Colon (tissue), 2 donors: ENCODE results near the gene MRTFB.
"Not testable (repeated sequence)": the region's sequence is repeated elsewhere in the genome, so short reads cannot be mapped to it uniquely, and the experiment has no call there.

Experiments
- FAIRE-seq: peaks from 2 replicates; lab custom pipeline; 2012; peaks lifted over from hg19 to GRCh38; lab: Jason Lieb, UNC
- donor health status: control.
- donor health status: control.

The MRTFB gene, protein sequence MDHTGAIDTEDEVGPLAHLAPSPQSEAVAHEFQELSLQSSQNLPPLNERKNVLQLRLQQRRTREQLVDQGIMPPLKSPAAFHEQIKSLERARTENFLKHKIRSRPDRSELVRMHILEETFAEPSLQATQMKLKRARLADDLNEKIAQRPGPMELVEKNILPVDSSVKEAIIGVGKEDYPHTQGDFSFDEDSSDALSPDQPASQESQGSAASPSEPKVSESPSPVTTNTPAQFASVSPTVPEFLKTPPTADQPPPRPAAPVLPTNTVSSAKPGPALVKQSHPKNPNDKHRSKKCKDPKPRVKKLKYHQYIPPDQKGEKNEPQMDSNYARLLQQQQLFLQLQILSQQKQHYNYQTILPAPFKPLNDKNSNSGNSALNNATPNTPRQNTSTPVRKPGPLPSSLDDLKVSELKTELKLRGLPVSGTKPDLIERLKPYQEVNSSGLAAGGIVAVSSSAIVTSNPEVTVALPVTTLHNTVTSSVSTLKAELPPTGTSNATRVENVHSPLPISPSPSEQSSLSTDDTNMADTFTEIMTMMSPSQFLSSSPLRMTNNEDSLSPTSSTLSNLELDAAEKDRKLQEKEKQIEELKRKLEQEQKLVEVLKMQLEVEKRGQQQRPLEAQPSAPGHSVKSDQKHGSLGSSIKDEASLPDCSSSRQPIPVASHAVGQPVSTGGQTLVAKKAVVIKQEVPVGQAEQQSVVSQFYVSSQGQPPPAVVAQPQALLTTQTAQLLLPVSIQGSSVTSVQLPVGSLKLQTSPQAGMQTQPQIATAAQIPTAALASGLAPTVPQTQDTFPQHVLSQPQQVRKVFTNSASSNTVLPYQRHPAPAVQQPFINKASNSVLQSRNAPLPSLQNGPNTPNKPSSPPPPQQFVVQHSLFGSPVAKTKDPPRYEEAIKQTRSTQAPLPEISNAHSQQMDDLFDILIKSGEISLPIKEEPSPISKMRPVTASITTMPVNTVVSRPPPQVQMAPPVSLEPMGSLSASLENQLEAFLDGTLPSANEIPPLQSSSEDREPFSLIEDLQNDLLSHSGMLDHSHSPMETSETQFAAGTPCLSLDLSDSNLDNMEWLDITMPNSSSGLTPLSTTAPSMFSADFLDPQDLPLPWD

DNA sequence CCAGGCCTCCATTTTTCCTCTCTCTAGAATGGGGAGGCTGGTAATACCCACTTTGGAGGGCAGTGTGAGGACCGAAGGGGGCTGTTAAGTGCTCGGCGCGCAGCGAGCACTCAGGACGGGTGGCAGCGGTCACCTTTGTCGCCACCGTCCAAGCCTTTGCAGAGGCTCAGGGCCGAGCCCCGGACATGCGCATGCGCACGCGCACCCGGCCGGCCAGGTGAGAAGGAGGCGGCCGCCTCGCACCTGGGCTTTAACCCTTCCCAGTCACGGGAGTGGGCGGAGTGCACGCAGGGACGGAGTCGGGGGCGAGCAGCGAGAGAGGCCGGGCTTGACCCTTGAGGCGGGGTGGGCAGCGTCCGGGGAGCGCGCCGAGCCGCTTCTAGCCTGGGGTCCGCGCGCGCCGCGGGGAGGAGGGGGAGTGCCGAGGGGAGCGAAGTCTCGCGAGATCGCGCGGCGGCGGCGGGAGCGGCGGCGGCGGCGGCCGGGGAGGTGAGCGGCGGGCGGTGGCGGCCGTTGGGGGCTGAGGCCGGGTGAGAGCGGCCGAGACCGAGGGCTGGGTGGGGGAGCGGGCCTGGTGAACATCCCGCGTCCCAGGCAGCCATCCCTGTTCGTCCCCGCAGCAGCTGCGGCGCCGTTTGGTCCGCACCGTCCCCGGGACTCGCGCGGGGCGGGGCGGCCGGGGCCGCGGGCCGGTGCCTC, at the start of gene MRTFB:
TSS of gene MRTFB (plus strand) at position 443 of the 699 bp plus-strand sequence. CDS start 69,288 bp downstream, outside the sequence.
- no peak for FAIRE-seq

DNA sequence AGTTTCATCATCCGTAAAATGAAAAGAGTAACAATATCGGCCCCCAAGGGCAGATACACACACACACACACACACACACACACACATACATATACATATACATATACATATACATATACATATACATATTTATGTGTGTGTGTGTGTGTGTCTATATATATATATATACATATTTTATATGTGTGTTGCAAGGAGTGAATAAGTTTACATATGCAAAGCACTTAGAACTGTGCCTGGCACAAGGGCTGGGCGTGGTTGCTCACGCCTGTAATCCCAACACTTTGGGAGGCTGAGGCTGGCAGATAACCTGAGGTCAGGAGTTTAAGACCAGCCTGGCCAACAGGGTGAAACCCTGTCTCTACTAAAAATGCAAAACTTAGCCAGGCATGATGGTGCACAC, 47.6 kb upstream of the MRTFB start:
- FAIRE-seq, result not testable (repeated sequence)

DNA sequence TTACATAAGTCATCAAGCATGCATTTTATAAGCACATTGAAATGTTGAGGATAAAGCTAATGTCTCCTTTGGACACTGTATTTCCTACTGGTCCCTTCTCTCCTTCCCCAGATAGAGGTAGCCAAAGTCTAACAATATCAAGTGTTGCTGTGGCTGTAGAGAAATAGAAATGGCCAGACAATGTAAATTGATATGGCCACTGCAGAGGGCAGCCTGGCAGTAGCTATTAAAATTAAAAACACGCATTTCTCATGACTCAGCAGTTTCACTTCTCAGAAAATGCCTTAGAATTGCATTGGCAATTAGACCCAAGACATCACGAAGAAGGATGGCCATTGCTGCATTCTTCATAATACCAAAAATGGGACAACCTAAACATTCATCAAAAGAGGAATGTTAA, 46.8 kb upstream of the MRTFB start:
- no peak for FAIRE-seq

DNA sequence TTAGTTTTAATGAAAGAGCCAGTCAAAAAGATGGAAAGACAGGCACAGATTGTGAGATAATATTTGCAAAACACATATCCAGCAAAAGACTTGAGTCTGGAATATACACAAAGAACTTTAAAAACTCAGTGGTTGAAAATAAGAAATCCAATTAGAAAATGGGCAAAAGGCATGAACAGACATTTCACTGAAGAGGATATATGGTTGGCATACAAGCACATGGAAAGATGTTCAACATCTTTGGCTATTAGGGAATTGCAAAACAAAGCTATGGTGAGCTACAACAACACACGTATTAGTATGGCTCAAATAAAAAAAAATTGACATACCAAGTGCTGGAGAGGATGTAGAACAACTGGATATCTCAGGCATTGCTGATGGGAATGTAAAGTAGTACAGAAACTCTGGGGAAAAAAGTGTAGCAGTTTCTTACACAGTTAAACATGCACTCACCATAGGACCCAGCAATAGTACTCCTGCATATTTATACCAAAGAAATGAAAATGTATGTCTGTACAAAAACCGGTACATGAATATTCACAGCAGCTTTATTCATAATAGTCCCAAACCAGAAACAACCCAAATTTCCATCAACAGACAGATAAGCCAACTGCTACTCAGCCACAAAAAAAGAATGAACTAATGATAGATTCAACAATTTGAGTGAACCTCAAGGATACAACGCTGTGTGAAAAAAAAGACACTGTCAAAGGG, 44.4 kb upstream of the MRTFB start:
- FAIRE-seq, result no peak

DNA sequence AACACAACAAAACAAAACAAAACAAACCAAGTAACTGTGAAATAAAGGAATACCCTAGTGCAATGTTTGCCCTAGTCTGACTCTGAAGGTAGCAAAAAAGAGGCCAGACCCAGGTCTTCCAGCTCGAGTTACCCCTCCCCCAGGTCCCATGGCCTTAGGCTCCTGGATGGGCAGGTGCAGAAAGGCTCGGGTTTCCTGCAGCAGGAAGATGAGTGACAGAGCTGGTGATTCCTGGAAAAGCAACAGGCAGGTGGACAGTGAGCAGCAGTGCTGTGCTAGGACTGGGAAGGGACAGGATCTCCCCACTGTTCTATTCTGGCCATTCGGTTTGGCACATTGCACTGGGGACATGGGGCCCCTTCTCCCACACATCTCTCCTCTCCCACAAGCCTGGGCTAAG, 42.9 kb upstream of the MRTFB start:
- no peak for FAIRE-seq

DNA sequence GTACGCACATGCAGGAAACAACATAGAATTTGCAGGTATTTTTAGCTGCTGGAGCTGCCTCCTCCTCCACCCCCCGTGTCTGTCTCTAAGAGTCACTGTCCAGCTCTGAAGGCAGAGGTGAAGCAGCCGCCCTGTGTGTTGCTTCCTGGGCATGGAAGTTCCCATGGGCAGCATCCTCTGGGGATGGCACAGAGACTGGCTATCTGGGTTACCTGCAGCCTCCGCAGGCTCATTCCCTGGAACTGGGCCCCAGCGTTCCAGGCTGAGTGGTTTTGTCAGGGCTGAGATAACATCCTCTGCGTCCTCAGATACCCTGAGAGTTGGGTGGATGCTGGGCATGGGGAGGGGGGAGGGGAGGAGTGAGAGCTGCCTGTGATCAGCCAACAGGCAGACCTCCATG, 41.5 kb upstream of the MRTFB start:
- FAIRE-seq, result no peak

DNA sequence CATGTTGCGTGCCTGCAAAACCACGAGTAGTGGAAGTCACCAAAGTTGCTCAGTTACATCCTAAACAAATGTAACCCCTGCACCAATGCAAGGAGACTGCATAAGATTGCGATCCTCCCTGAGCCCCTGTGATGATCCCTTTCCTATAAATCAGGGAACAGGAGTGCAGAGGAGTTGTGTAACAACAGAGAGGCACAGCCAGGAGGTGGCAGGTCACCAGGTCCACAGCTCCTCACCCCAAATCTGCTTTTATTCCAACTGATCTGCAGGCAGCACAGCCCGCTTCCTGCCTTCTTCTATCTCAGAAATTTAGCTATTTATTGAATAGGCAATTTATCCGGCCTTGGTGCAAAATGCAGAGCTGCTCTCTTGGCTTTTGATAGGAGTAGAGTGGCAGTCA, 36.0 kb upstream of the MRTFB start:
- no peak for FAIRE-seq

DNA sequence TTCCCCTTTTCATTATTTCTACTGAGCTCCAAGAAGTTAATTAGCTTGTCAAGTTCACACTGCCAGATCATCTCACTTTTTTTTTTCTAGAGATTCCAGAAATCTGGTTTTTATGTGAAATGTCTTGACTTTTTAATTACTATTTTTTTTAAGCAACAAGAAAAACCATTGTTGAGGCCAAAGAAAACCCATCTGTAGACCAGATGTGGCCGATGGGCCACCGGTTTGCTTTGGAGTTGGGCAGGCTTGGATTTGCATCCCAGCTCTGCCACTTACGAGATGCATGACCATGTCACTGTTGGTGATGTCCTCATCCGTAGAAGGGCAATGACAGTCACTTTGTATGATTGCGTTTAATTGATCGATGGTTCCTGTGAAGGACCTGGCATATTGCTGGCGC, 34.2 kb upstream of the MRTFB start:
- no peak for FAIRE-seq

DNA sequence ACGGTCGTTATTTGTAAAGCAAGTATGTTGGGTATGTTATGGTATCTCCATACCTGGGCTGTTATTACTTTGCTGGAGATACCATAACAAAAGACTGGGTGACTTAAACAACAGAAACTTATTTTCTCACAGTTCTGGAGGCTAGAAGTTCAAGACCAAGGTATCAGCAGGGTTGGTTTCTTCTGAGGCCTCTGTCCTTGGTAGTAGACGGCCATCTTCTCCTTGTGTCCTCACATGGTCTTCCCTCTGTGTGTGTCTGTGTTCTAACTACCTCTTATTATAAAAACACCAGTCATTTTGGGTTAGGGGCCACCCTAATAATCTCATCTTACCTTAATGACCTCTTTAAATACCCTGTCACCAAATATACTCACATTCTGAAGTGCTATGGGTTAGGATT, 33.2 kb upstream of the MRTFB start:
- no peak for FAIRE-seq

DNA sequence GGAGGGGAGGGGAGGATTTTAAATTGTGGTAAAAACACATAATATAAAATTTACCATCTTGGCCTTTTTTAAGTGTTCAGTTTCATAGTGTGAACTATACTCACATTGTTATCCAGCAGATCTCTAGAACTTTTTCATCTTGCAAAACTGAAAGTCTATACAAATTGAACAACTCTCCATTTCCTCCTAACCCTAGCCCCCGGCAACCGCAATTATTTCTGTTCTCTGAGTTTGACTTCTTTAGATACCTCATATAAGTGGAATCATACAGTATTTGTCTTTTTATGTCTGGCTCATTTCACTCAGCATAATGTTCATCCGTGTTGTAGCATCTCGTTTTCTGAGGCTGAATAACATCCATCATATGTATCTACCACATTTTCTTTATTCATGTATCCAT, 30.0 kb upstream of the MRTFB start:
- no peak for FAIRE-seq

DNA sequence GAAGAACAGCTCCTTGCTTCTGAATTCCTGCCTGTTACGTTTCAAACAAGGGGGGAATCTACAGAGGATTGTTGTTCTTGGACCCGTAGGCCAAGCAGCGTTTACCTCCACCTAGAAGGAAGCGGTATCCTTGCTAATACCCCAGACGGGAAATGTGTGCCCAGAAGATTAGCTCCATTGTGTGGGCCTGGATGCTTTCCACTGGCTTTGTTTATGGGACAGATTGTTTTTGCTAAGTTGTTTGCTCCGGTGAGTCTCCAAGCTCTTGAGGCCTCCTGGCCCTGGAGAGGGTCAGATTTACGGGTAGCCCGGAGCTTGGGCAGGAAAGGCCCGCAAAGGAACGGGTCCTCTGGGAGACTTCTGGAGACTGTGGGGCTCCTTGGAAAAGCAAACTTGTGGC, 28.4 kb upstream of the MRTFB start:
- no peak for FAIRE-seq

DNA sequence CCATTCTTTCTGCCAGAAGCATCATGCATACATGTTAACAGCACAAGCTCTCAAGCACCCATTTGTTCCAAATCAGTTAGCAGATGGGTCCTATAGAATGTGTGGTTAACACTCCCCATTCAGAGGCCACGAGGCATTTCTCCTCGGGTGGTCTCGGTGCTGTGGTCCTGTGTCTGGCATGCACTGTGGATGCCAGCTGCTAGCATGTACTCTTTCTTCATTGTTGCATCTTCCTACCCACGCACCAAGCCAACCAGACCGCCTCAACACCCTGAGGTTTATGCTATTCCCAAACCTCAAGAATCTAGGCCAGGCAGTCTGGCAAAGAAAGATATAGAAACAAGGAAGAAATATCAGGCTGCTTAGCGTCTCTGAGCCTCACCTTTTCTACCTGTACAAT, 27.8 kb upstream of the MRTFB start:
- no peak for FAIRE-seq

DNA sequence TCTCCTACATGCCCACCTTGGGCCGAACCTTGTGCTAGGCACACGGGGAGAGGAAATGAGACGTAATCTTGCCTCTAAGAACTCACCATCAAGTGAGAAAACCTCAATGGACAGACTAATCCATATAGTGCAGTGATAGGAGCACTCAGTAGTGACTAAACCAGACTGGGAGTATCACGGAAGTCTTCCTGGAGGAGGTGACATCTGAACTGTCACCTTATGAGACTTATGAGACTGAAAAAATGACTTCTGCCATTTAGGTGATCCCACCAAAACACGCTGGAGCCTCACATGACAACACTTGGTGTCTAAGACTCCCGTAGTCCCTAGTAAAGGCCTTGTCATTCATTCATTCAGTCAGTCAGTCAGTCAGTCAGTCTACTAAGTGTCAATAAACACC, 27.3 kb upstream of the MRTFB start:
- no peak for FAIRE-seq

DNA sequence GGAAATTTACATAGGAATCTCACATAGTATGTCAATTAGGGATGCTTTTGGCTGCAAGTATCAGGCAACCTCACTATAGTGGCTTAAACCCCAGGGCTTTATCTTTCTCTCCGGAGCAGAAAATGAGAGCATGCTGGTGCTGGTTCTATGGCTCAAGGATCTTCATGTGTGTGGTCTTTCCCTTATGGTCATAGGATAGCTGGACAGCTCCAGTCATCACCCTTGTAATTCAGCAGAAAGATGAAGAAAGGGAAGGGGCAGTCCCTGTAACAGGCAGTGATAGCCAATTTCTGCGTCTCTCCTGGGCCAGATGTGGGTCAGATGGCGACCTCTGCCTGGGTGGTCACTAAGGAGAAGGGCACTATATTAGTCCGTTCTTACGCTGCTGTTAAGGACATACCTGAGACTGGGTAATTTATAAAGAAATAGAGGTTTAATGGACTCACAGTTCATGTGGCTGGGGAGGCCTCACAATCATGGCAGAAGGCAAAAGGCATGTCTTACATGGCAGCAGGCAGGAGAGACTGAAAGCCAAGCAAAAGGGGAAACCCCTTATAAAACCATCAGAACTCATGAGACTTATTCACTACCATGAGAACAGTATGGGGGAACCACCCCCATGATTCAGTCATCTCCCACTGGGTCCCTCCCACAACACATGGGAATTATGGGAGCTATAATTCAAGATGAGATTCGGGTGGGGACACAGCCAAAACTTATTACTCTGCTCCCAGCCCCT, 23.8 kb upstream of the MRTFB start:
- not testable (repeated sequence) for FAIRE-seq

DNA sequence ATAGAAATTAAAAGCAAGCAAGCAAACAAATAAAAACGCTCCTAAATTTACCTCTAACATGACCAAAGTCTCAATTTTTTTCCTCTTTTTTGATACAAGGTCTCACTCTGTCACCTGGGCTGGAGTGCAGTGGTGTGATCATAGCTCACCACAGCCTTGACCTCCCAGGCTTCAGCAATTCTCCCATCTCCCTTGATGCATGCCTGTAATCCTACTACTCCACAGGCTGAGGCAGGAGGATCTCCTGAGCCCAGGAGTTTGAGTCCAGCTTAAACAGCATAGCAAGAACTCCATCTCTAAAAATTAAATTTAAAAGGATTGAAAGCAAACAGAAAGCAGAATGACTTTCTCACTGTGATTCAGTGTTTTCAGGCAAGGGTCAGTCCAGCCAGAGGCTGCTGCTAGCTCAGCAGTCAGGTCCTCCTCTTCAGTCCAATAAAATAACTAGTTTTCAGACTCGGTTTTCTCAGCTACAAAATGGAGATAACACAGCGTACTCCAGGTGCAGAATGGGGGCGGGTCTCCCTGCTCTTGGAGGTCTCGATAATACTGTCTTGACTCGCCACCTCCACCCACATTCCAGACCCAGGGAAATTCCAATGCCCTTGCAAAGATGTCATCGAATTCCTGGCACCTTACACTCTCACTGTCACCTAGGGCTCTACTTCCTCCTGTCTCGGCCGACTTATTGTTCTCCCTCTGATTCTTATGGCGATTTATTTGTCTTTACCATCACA, 20.7 kb upstream of the MRTFB start:
- FAIRE-seq, result no peak

DNA sequence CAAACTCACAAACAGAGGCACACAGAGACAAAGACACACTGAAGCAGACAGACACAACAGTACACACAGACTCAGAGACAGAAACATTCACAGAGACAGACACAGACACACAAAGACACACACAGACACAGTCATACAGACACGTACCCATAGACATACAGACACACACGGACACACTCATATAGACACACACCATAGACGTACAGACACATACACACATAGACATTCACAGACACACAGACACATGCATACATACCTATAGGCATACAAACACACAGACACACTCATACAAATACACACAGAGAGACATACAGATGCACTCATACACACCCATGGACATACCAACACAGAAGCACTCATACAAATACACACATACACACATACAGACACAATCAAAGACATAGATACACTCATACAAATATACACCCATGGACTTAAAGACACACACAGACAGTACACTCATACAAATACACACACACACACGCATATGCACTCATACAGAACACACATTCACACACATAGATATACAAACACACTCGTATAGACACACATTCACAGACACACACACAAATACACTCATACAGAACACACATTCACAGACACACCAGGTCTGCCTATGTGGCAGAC, 19.9 kb upstream of the MRTFB start:
- FAIRE-seq, result no peak

DNA sequence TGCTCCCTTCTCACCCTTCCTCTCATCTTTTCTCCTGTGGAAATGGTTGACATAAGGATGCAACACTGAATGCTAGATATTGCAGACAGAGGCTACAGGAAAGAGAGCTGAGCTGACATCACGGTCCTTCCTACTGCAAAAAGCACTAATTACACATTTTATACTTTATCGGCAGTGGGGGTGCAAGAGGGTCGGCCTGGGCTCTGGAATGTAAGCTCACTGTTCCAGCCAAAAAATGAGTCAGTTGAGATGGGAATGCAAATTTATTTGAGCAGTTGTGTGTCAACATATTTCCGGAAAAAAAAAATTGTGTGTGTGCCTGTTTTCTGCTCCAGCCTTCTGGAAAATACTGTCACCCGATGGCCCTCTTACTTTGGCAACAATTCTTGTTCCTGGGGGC, 14.1 kb upstream of the MRTFB start:
- no peak for FAIRE-seq

DNA sequence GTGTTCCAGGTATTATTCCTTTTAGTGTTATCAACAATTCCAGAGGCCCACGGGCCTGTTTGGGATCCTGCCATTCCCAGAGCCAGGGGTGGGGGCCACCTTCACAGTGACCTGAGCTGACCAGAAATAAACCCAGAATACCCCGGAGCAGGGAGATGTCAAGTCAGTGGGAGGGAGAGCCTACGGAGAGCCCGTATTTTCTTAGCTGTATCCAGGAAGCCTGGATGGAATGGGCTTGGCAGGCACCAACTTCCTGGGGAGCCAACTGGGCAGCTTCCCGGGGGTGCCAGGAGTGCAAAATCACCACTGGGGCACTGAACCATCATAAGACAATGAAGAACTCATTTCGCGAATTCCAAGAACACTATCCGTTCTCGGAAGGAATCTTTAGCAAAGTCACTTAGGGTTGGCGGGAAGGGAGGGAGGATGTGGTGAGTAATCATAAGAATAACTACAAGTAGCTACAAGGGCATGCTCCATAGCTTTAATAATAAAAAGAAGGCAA, 13.2 kb upstream of the MRTFB start:
- no peak for FAIRE-seq

DNA sequence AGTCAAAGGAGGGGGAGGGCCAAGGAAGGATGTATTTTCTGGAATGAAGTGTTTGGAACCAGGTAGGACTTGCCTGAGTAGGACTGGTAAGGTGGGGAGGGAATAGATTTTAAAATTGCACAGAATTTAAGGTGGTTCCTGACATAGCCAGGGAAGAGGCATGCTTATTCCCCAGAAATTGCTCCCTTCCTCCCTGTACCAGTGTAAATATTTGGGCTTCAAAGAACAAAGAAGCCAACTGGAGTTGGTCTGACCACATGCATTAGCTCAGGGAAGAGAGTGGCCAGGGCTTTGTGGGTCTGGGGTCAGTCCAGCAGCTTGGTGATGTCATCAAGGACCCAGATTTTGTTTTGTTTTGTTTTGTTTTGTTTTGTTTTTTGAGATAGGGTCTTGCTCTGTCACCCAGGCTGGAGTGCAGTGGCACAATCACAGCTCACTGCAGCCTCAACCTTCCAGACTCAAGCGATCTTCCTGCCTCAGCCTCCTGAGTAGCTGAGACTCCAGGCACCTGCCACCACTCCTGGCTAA, 9.3 kb upstream of the MRTFB start:
- FAIRE-seq, result no peak
